K562 (cell line): ENCODE results near the gene PXK. TPM values are rescaled to one million over a fixed set of nuclear protein-coding genes. Genes with fewer than 3 reads are reported as not detected.

Experiments used
- ATAC-seq: fragments of 200-7000 bp; cut with Tn5 transposase; 3 replicates; pipeline ENCODE4 v1.9.1; 2020; ENCODE audit warnings: moderate library complexity
- BruUV-seq: library from RNA; stranded (reverse); fragments of 400-500 nt; replicated peaks from 2 replicates; lab custom pipeline; 2021; lab: Mats Ljungman, UMichigan
- CTCF ChIA-PET: fragments of 300-600 bp; formaldehyde crosslinking; extraction: SDS; loops from one replicate; lab custom pipeline; 2021; ENCODE audit warnings: low intra/inter-chr PET ratio; lab: Yijun Ruan, JAX
- POLR2A ChIA-PET: fragments of 300-600, 350-650 bp; sonication (Branson Sonifier 250); formaldehyde crosslinking; extraction: SDS; loops from one replicate; lab custom pipeline; 2021; ENCODE audit warnings: antibody characterized with exemption, inconsistent platforms; lab: Yijun Ruan, JAX
- DNase-seq, 4 experiments: peaks; one replicate each; pipeline versions ENCODE4 v3.0.0 to v3.0.0-alpha.2; 2011 to 2018; ENCODE audit warnings: low spot score in 3 of 4, mixed read lengths in 3 of 4; ENCODE audit errors: extremely low read depth in 1 of 4
- FAIRE-seq: peaks from 2 replicates; lab custom pipeline; 2011; peaks lifted over from hg19 to GRCh38; lab: Jason Lieb, UNC
- H2AFZ ChIP-seq: 2 replicates; pipeline ENCODE4 v1.6.0; 2011; ENCODE audit warnings: low read depth, low read length, control low read depth, inconsistent platforms
- H3K27ac ChIP-seq: fragments of 200-600 bp; 3 replicates; pipeline ENCODE4 v1.8.0; 2011; ENCODE audit warnings: low read depth, mild to moderate bottlenecking, control low read depth, inconsistent platforms, low read length, moderate library complexity, mixed read lengths; ENCODE audit errors: extremely low read depth
- H3K27me3 ChIP-seq, 2 experiments: fragments of 300-600 bp in 1 of 2; 2 replicates in 1 of 2; 3 replicates in 1 of 2; pipeline versions ENCODE4 v1.6.0 to v1.8.0; 2011; ENCODE audit warnings: inconsistent platforms in 2 of 2, low read length in 2 of 2, mild to moderate bottlenecking in 1 of 2, mixed read lengths in 1 of 2, moderate library complexity in 1 of 2; ENCODE audit not compliant: control insufficient read depth in 2 of 2, insufficient read depth in 2 of 2
- H3K36me3 ChIP-seq: fragments of 300-600 bp; 3 replicates; pipeline ENCODE4 v1.8.0; 2011; ENCODE audit warnings: mild to moderate bottlenecking, low read length, inconsistent platforms; ENCODE audit not compliant: control insufficient read depth, insufficient read depth
- H3K4me1 ChIP-seq, 2 experiments: fragments of 200-600 bp in 1 of 2; replicated peaks in 1 of 2; 2 replicates in 1 of 2; 3 replicates in 1 of 2; pipeline versions ENCODE4 v1.5.1 to v1.8.0; 2011; ENCODE audit warnings: inconsistent platforms in 2 of 2, low read length in 2 of 2, mild to moderate bottlenecking in 1 of 2, mixed read lengths in 1 of 2, moderate library complexity in 1 of 2; ENCODE audit not compliant: control insufficient read depth in 2 of 2, insufficient read depth in 2 of 2
- H3K4me2 ChIP-seq: 2 replicates; pipeline ENCODE4 v1.6.1; 2011; ENCODE audit warnings: low read length, control low read depth, inconsistent platforms, mixed read lengths; ENCODE audit not compliant: insufficient read depth
- H3K4me3 ChIP-seq: fragments of 200-600 bp; sonication (generic), shearing (Covaris generic); 2 replicates; pipeline ENCODE4 v1.5.1; 2016; ENCODE audit warnings: control low read depth, inconsistent platforms
- H3K79me2 ChIP-seq: fragments of 200-600 bp; 3 replicates; pipeline ENCODE4 v1.8.0; 2011; ENCODE audit warnings: low read length, inconsistent platforms; ENCODE audit not compliant: control insufficient read depth, insufficient read depth
- H3K9ac ChIP-seq, 2 experiments: 2 replicates each; pipeline versions ENCODE4 v1.6.0 to v1.6.1; 2011; ENCODE audit warnings: low read depth in 2 of 2, low read length in 2 of 2, control low read depth in 1 of 2, inconsistent platforms in 1 of 2, mild to moderate bottlenecking in 1 of 2, mixed read lengths in 1 of 2; ENCODE audit not compliant: insufficient read depth in 1 of 2
- H3K9me1 ChIP-seq: one replicate; pipeline ENCODE4 v1.6.0; 2011; ENCODE audit warnings: inconsistent platforms, mild to moderate bottlenecking, low read length, moderate library complexity; ENCODE audit not compliant: control insufficient read depth, insufficient read depth
- H3K9me3 ChIP-seq: replicated peaks from 2 replicates; pipeline ENCODE4 v1.5.1; 2011; ENCODE audit warnings: low read depth, low read length, inconsistent platforms; ENCODE audit not compliant: control insufficient read depth, insufficient read depth
- H4K20me1 ChIP-seq: replicated peaks from 2 replicates; pipeline ENCODE4 v1.6.1; 2011; ENCODE audit warnings: low read length, inconsistent platforms, mixed read lengths; ENCODE audit not compliant: control insufficient read depth, insufficient read depth
- FOSL1 ChIP-seq: fragments of 200-800 bp; sonication (Bioruptor generic); conservative IDR thresholded peaks from 2 replicates; pipeline ENCODE4 v1.6.1; 2016; ENCODE audit warnings: missing genetic modification characterization, missing compliant biosample characterization
- HMG20B ChIP-seq: fragments of 250-450 bp; sonication (Bioruptor Pico); IDR thresholded peaks from 2 replicates; pipeline ENCODE4 v1.5.0; 2021; ENCODE audit warnings: mild to moderate bottlenecking
- NBN ChIP-seq: fragments of 450-650 bp; IDR thresholded peaks from 2 replicates; pipeline ENCODE4 v1.6.1; 2016; ENCODE audit warnings: low read depth, mild to moderate bottlenecking
- ZNF212 ChIP-seq: fragments of 450-650 bp; formaldehyde crosslinking; IDR thresholded peaks from 2 replicates; pipeline ENCODE4 v1.4.0; 2020; ENCODE audit warnings: mild to moderate bottlenecking
- ZNF347 ChIP-seq: fragments of 450-650 bp; formaldehyde crosslinking; IDR thresholded peaks from 2 replicates; pipeline ENCODE4 v1.4.0; 2020; ENCODE audit warnings: low read depth, mild to moderate bottlenecking, moderate library complexity
- WGBS: fragments of 100-300 bp; shearing (Covaris generic); methylation state at CpG from one replicate; pipeline ENCODE4 v1.1.6; 2016; ENCODE audit warnings: low coverage, mixed read lengths; ENCODE audit not compliant: insufficient coverage; ENCODE audit errors: missing lambda C conversion rate; 5-methylcytosine and 5-hydroxymethylcytosine counted together
- in situ Hi-C: fragments of 300-500 bp; cut with MboI; formaldehyde crosslinking; loops from 4 replicates; pipeline ENCODE4 v1.15.0; 2018; ENCODE audit warnings: inconsistent platforms, mixed read lengths
- intact Hi-C: fragments of 100-400 bp; cut with micrococcal nuclease; formaldehyde crosslinking; loops from 2 replicates; pipeline ENCODE4 v1.14.2; 2022
- polyA plus RNA-seq, 8 experiments: library from polyadenylated mRNA; depleted of rRNA in 4 of 8; stranded (reverse) in 5 of 8; unstranded in 3 of 8; fragments of >200 nt; fragmentation: Nextera tagmentation in 2 of 8; fragmentation: Illumina TruSeq in 1 of 8; extraction: Ambion mirVana in 2 of 8; extraction: Trizol in 1 of 8; gene quantifications; 2 replicates each; pipeline versions ENCODE4 v1.2.1 to v1.2.3, GENCODE V29; 2011 to 2014; ENCODE audit warnings: inconsistent platforms in 1 of 8, missing spikeins in 1 of 8
- total RNA-seq, 7 experiments: library from RNA; depleted of rRNA in 6 of 7; stranded (reverse); fragments of >200 nt in 6 of 7; fragmentation: Illumina TruSeq in 2 of 7; extraction: Trizol in 2 of 7; gene quantifications; 2 replicates each; pipeline versions ENCODE4 v1.2.1 to v1.2.3, GENCODE V29; 2011 to 2021; ENCODE audit warnings: low replicate concordance in 1 of 7
- TF ChIP-seq, protein P1 (sequence below): fragments of 450-650 bp; IDR thresholded peaks from 2 replicates; pipeline ENCODE4 v1.6.1; 2016; ENCODE audit warnings: low read depth, mild to moderate bottlenecking, moderate library complexity

The PXK gene
- total and polyA plus RNA-seq, 9 of the 15 experiments (the other 6 are each of a cell fraction or from before 2014, with no cell fraction given): 3.3 to 19.9 (median 11.3) TPM

DNA sequence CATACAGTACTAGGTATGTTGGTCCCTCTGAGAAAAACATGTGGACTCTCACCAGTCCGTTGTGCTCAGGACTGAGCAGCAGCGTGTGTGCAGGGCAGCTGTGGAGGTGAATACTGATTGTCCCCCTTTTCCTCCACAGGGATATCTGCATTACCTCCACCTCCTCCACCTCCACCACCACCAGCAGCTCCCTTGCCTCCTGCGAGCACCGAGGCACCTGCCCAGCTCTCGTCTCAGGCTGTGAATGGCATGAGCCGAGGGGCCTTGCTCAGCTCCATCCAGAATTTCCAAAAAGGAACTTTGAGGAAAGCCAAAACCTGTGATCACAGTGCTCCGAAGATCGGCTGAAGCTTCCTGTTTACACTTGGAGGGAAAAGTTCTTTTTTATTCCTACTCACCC lies 91.9 kb downstream of the PXK start:
- no peak for FAIRE-seq
- ChIA-PET CTCF (no interaction called here), POLR2A (interaction anchor here (0.6 to 1.0 kb wide), 4 partner anchors 9 to 104 kb away, joined by 3 to 4 read pairs (median 3); partner anchors contain the start of gene PDHB)
- TF ChIP-seq, protein P1, sequence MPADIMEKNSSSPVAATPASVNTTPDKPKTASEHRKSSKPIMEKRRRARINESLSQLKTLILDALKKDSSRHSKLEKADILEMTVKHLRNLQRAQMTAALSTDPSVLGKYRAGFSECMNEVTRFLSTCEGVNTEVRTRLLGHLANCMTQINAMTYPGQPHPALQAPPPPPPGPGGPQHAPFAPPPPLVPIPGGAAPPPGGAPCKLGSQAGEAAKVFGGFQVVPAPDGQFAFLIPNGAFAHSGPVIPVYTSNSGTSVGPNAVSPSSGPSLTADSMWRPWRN: no peak
- TF ChIP-seq ZNF212: no peak
- TF ChIP-seq FOSL1 (tag): no peak
- TF ChIP-seq HMG20B (CRISPR knock-in tag): no peak
- no peak for TF ChIP-seq ZNF347 (CRISPR knock-in tag)
- no peak for TF ChIP-seq NBN
- Histone ChIP-seq H3K4me1 (no peaks in the 10 kb centered on the region; a peak in 1 of 5 replicates), H3K9me3 (no peaks in the 10 kb centered on the region), H3K27ac (no peak overlapping the region), H3K36me3 (peaks cover 57% of the 10 kb centered on the region; the same call in 2 of the 3 replicates), H3K9ac (no peak overlapping the region), H3K4me2 (no peak overlapping the region), H3K27me3 (no peaks in the 10 kb centered on the region), H3K79me2 (no peaks in the 10 kb centered on the region), H4K20me1 (no peaks in the 10 kb centered on the region), H3K4me3 (no peak overlapping the region), H2AFZ (no peak overlapping the region), H3K9me1 (no peaks in the 10 kb centered on the region)
- 100% methylated on average over 2 of the region's 8 CpGs for WGBS
- ATAC-seq: no peak
- intact Hi-C loops: loop anchor here (5.0 kb wide), 1 partner anchor 208 kb away; no protein-coding TSS in a partner anchor
- no peak for DNase-seq
- in situ Hi-C loops: loop anchor here (5.0 kb wide), 1 partner anchor 108 kb away; no protein-coding TSS in a partner anchor
- BruUV-seq: no TSS peak
